KMS-11 (cell line): ENCODE measurements around the gene SYS1.

Source experiments
- H2AFZ ChIP-seq: fragments of 200-600 bp; sonication (generic); 2 replicates; pipeline ENCODE4 v1.6.1; 2016; ENCODE audit warnings: antibody characterized with exemption, mixed run types, low read depth
- H3K27ac ChIP-seq: fragments of 200-600 bp; sonication (generic); 2 replicates; pipeline ENCODE4 v1.6.1; 2016; ENCODE audit warnings: mild to moderate bottlenecking, mixed run types
- H3K27me3 ChIP-seq: fragments of 200-600 bp; sonication (generic); 2 replicates; pipeline ENCODE4 v1.6.1; 2017; ENCODE audit warnings: mild to moderate bottlenecking, low read depth, mixed run types, moderate library complexity; ENCODE audit not compliant: insufficient read depth
- H3K36me3 ChIP-seq: fragments of 200-600 bp; sonication (generic); 2 replicates; pipeline ENCODE4 v1.6.1; 2017; ENCODE audit warnings: mild to moderate bottlenecking, mixed run types; ENCODE audit not compliant: insufficient read depth
- H3K4me1 ChIP-seq: fragments of 200-600 bp; sonication (generic); 2 replicates; pipeline ENCODE4 v1.6.1; 2016; ENCODE audit warnings: mild to moderate bottlenecking, low read depth, mixed run types; ENCODE audit not compliant: poor library complexity, severe bottlenecking
- H3K4me2 ChIP-seq: fragments of 200-600 bp; sonication (generic); 2 replicates; pipeline ENCODE4 v1.7.0; 2016; ENCODE audit warnings: mild to moderate bottlenecking, mixed run types
- H3K4me3 ChIP-seq: fragments of 200-600 bp; sonication (generic); IDR thresholded peaks from 2 replicates; pipeline ENCODE4 v1.6.1; 2017; ENCODE audit warnings: low read depth, low read length, mixed read lengths; ENCODE audit not compliant: insufficient read depth
- H3K79me2 ChIP-seq: fragments of 200-600 bp; sonication (generic); 2 replicates; pipeline ENCODE4 v1.6.1; 2016; ENCODE audit warnings: low read depth, mixed run types; ENCODE audit not compliant: insufficient read depth
- H3K9ac ChIP-seq: fragments of 200-600 bp; sonication (generic); 2 replicates; pipeline ENCODE4 v1.6.1; 2016; ENCODE audit warnings: mild to moderate bottlenecking, mixed run types
- H4K20me1 ChIP-seq: fragments of 200-600 bp; sonication (generic); 2 replicates; pipeline ENCODE4 v1.6.1; 2016; ENCODE audit warnings: mild to moderate bottlenecking, mixed run types; ENCODE audit not compliant: insufficient read depth
- TF ChIP-seq, protein P1 (sequence below): fragments of 200-600 bp; sonication (generic); conservative IDR thresholded peaks from 2 replicates; pipeline ENCODE4 v1.6.1; 2017; ENCODE audit warnings: low read depth, mild to moderate bottlenecking, antibody characterized with exemption, low read length, moderate library complexity, mixed read lengths

SYS1 gene

DNA sequence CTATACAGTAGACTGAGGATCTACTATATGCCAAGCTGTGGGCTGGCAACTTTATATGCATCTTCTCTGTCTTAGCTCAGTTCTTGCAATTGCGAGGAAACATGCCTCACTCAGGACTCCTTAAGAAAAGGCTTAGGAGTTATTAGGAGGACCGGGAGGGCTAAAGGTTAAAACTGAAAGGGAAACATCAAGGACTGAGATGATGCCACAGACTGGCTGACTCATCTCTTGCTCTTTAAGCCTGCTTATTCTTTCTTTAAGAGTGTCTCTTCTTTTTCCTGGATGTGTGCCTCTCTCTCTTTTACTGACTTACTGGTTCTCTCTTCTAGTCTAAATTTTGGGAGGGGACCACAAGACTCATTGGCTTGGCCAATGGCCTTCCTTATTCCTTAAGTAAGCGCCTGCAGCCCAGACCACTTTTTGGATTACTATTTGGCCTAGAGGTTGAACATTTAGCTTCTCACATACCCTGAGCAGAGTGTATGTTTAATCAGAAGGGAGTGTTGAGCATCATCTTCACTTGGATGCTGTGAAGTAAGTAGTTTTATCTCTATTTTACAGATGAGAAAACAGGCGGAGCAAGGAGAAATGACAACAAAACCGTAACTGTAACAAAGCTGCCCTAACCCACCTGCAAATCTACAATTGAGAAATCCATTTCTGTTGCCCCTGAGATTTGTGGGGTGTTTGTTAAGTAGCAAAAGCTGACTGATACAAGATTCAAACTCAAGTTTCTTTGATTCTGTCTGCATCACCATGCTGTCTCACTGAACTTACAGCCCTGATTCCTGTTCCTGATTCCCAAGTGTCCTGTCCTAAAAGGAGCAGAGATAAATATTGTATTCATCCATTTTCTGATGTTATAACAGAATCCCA, 7.5 kb upstream of the SYS1 start:
- TF ChIP-seq, protein P1, sequence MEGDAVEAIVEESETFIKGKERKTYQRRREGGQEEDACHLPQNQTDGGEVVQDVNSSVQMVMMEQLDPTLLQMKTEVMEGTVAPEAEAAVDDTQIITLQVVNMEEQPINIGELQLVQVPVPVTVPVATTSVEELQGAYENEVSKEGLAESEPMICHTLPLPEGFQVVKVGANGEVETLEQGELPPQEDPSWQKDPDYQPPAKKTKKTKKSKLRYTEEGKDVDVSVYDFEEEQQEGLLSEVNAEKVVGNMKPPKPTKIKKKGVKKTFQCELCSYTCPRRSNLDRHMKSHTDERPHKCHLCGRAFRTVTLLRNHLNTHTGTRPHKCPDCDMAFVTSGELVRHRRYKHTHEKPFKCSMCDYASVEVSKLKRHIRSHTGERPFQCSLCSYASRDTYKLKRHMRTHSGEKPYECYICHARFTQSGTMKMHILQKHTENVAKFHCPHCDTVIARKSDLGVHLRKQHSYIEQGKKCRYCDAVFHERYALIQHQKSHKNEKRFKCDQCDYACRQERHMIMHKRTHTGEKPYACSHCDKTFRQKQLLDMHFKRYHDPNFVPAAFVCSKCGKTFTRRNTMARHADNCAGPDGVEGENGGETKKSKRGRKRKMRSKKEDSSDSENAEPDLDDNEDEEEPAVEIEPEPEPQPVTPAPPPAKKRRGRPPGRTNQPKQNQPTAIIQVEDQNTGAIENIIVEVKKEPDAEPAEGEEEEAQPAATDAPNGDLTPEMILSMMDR, result no peak
- Histone ChIP-seq H3K4me2 (peak overlapping the region; percentile 57), H2AFZ (peak overlapping the region; percentile 32; the same call in 1 of the 2 replicates), H4K20me1 (no peaks in the 10 kb centered on the region), H3K4me1 (peaks cover 36% of the 10 kb centered on the region), H3K27me3 (no peaks in the 10 kb centered on the region), H3K36me3 (no peaks in the 10 kb centered on the region), H3K4me3 (no peak overlapping the region), H3K27ac (no peak overlapping the region), H3K9ac (no peak overlapping the region), H3K79me2 (no peaks in the 10 kb centered on the region)

DNA sequence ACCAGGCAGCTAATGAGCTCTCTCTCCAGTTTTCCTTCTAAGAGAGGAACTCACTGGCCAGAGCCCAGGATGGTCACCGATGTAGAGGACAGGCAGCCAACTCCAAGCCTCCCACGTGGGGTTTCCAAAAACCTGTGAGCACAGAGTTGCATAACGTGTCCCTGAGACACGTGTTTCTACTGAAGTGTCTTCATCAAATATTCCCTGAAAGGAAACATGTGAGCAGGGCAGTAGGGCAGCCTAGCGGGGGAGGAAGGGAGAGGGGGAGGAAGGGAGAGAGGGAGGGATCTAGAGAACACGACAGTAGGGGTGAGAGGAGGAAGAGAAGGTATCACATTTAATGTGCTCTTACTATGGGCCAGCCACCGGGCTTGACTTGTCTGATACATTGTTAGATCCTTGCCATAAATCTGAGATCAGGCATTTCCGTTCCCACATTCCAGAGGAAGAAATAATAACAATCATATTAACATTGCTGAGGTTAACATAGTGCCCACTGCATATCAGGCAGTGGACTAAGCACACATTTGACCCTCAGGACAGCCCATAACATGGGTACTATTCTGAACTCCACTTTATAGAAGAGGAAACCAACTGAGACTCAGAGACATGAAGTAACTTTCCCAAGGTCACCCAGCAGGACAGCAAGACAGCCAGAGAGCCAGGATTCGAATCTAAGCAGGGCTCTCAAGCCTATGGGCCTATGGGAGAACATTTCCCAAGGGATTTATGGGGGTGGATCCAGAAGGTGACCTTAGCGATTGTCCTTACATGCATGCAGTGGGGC, 4.5 kb upstream of the SYS1 start:
- TF ChIP-seq, protein P1, result no peak
- Histone ChIP-seq H2AFZ (no peak overlapping the region), H3K36me3 (no peaks in the 10 kb centered on the region), H3K27ac (no peak overlapping the region), H3K27me3 (no peaks in the 10 kb centered on the region), H3K79me2 (peaks cover 1% of the 10 kb centered on the region), H3K4me3 (no peak overlapping the region), H4K20me1 (no peaks in the 10 kb centered on the region), H3K4me2 (no peak overlapping the region), H3K9ac (no peak overlapping the region), H3K4me1 (peaks cover 35% of the 10 kb centered on the region)

DNA sequence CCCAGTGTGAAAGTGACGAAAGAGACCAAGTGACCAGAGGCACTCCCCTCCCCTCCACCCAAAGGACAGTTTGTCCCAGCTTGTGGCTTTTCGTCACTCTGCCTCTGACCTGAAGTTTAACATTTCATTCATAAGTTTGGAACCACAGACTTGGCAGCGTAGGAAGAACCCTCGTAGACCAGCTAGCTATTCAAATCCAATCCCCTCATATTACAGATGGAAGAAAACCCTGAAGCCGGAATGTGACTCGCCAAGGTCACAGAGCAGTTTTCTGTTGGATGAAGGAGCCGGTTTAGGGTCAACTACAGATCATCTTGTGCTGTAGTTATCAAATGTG, 3.9 kb upstream of the SYS1 start:
- H3K4me1 ChIP-seq, result peaks cover 40% of the 10 kb centered on the region
- H3K9ac ChIP-seq, result no peak overlapping the region
- H3K27me3 ChIP-seq, result no peaks in the 10 kb centered on the region
- H3K4me3 ChIP-seq, result no peak overlapping the region
- H3K4me2 ChIP-seq, result no peak overlapping the region
- no peaks in the 10 kb centered on the region for H4K20me1 ChIP-seq
- H3K79me2 ChIP-seq, result peaks cover 7% of the 10 kb centered on the region
- no peaks in the 10 kb centered on the region for H3K36me3 ChIP-seq
- TF ChIP-seq, protein P1, result no peak
- H3K27ac ChIP-seq, result no peak overlapping the region
- no peak overlapping the region for H2AFZ ChIP-seq

DNA sequence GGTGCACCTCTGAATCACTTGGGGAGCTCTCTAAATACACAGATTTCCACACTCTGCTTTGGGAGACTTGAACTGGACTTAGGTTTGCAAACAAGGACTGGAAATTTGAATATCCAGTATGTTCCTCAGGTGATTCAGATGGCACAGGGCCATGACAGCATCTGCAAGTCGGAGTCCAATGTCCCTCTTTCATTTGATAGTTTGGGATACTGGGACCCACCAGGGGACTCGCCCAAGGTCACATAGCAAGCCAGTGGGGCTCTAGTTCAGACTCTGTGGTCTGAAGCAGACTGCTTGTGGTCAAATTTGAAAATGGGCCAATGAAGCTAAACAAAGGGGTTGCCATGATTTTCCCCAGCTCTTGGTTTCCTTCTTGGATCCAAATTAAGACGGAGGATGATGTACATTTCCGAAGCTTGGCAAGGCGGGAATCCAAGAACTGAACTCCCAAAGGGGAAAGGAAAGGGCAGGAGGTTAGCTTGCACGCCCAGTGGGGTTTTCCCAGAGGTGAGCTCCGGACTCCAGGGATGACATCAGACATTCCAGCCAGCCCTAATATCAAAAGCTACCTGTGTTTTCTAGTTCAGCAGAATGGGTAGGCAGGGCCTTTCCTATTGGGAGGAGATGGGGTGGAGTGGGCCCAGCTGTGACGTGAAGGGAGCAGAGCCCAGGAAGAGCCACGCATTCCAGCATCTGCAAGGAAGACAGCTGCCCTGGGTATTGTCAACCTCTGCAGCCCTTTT, 3.4 kb upstream of the SYS1 start:
- Histone ChIP-seq H3K36me3 (no peaks in the 10 kb centered on the region), H2AFZ (no peak overlapping the region), H3K4me2 (no peak overlapping the region), H4K20me1 (no peaks in the 10 kb centered on the region), H3K27me3 (no peaks in the 10 kb centered on the region), H3K4me1 (peaks cover 37% of the 10 kb centered on the region), H3K9ac (no peak overlapping the region), H3K4me3 (no peak overlapping the region), H3K79me2 (peaks cover 9% of the 10 kb centered on the region), H3K27ac (no peak overlapping the region)
- TF ChIP-seq, protein P1, result no peak
